PC-3 (cell line): ENCODE measurements around the gene HEXA.

Experiments used
- EZH2 ChIP-seq: fragments of 300-600 bp; sonication (generic); IDR thresholded peaks from one replicate; pipeline ENCODE4 v1.6.1; 2017; ENCODE audit warnings: antibody characterized with exemption, mild to moderate bottlenecking, low read length; ENCODE audit not compliant: unreplicated experiment
- TF ChIP-seq, protein P1 (sequence below): fragments of 300-600 bp; sonication (generic); conservative IDR thresholded peaks from 2 replicates; pipeline ENCODE4 v1.5.1; 2017; ENCODE audit warnings: antibody characterized with exemption, low read depth, mild to moderate bottlenecking, low read length

- TF ChIP-seq, protein P1, sequence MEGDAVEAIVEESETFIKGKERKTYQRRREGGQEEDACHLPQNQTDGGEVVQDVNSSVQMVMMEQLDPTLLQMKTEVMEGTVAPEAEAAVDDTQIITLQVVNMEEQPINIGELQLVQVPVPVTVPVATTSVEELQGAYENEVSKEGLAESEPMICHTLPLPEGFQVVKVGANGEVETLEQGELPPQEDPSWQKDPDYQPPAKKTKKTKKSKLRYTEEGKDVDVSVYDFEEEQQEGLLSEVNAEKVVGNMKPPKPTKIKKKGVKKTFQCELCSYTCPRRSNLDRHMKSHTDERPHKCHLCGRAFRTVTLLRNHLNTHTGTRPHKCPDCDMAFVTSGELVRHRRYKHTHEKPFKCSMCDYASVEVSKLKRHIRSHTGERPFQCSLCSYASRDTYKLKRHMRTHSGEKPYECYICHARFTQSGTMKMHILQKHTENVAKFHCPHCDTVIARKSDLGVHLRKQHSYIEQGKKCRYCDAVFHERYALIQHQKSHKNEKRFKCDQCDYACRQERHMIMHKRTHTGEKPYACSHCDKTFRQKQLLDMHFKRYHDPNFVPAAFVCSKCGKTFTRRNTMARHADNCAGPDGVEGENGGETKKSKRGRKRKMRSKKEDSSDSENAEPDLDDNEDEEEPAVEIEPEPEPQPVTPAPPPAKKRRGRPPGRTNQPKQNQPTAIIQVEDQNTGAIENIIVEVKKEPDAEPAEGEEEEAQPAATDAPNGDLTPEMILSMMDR: no peak
- TF ChIP-seq EZH2: no peak
Measured at GRCh38 chr15:72404841-72405240, 29.0 kb upstream of the HEXA start.
